Stimulated activated CD4-positive, alpha-beta T cell treated with anti-CD3 and anti-CD28 coated beads, Interleukin-2, amount 100 ng/mL, for 4 hours (primary cell): ENCODE data around the gene FHIT.

Experiments
- DNase-seq: peaks from one replicate; pipeline ENCODE4 v3.0.0-alpha.2; 2020; ENCODE audit warnings: low read depth

The FHIT gene

GRCh38 chr3:60096403-60096802, 1154.8 kb downstream of the FHIT start:
- DNase-seq = no peak

GRCh38 chr3:60095930-60096329, 1155.3 kb downstream of the FHIT start:
- DNase-seq = no peak

DNA sequence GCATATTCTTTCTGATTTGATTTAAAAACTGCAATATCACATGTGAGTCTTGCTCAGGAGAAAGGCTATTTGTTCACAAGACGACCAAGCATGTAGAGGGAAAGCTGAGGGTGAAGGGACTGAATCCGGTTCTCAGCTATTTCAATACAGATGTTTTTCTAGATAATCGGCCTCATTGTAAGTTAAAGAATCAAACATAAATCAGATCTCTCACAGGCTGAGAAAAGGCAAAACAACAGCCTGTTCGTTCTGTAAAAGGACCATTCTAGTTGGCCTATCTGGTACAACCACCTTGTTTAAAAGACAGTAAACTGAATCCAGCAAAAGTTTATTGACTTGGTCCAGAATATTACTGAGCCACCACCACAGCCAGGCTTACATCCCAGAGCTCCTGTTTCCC, 1155.7 kb downstream of the FHIT start:
- no peak for DNase-seq

- DNase-seq = no peak
Observed at GRCh38 chr3:60094392-60094947, 1156.8 kb downstream of the FHIT start.

- DNase-seq = no peak
Observed at GRCh38 chr3:60090548-60090947, 1160.7 kb downstream of the FHIT start.

DNA sequence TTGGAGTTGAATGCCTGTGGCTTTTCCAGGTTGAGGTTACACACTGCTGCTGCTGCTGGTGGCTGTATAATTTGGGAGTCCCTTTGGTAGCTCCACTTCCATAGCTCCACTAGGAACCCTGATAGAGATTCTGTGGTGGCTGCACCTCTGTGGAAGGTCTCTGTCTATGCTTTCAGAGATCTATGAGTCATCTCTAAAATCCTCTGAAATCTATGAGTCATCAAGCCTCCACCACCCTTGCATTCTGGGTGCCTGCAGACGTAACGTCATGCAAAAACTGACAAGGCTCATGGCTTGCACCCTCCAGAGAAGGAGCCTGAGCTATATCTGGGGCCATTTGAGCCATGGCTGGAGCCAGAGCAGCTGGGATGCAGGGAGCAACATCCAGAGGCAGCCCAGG, 1164.4 kb downstream of the FHIT start:
- DNase-seq = peak; percentile 47

DNA sequence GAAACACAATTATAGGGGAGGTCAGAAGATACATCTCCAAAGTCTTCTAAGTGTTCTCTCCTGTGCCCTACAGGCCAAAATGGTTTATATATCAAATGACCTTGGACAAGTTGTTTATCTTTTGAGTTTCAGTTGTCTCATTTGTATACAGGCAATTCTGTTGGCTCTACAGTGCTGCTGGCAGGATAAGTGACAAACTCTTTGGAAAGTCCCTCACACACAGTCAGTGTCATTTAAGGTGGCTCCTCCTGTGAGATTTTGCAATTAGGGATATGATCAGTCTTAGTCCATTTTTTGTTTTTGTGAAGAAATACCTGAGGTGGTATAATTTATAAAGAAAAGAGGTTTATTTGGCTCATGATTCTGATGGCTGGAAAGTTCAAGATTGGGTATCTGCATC, 1165.6 kb downstream of the FHIT start:
- DNase-seq = no peak

GRCh38 chr3:60081381-60082095, 1169.7 kb downstream of the FHIT start:
- no peak for DNase-seq

DNA sequence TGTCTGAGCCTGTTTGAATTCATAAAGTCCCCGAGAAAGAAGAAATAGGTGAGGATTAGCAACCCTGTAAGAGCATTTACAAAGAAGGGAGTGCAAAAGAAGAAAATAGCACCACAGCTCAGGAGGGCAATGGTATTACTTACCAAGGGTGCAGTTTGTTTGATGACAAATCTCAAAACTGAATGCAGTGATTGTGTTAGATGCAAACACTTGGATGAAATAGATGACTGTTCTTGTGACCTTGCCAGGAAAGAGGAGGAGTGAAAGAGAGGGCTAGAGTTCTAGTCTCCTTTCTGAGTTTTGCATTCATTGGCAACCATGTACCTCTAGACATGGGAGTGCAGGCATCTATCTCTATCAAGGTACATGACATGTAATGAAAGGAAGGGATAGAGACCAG, 1170.6 kb downstream of the FHIT start:
- no peak for DNase-seq

DNA sequence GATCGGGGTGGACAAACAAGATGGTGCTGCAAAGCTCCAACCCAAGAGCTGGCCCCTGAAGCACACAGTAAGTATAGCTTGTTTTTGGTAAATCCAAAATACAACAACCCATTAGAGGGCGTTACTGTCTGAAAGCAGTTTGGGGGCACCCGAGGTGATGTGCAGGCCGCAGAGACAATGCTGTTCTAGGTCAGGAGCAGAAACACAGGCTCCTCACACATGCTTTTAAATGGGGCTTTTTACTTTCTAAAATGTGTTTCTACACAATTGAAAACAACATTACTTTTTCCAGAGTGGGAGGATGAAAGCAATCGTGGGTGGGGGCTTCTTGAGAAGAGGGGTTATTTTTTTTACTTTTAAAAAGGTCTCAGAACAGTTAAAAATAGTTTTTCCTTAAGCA, 1172.2 kb downstream of the FHIT start:
- DNase-seq = peak; percentile 71

GRCh38 chr3:60076331-60076730, 1174.9 kb downstream of the FHIT start:
- no peak for DNase-seq

- no peak for DNase-seq
Observed at GRCh38 chr3:60073942-60074341, 1177.3 kb downstream of the FHIT start.

DNA sequence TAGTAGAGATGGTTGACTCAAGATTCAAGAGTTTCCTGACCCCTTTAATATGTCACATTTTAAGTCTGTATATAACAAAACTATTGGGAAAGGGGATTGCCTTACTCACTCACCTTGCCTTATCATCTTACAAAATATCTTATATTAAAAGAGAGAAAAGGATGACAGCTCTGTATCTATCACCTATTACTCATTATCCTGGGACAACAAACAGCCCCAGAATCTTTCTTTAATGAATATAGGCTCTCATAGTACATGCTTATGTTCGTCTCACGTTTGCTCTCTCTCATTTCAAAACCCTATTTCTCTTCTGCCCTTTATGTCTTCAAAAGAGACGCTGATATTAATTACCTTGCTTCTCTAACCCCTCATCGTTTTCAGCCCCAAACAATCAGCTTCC, 1178.0 kb downstream of the FHIT start:
- DNase-seq = no peak

- no peak for DNase-seq
Observed at GRCh38 chr3:60070366-60070765, 1180.9 kb downstream of the FHIT start.

DNA sequence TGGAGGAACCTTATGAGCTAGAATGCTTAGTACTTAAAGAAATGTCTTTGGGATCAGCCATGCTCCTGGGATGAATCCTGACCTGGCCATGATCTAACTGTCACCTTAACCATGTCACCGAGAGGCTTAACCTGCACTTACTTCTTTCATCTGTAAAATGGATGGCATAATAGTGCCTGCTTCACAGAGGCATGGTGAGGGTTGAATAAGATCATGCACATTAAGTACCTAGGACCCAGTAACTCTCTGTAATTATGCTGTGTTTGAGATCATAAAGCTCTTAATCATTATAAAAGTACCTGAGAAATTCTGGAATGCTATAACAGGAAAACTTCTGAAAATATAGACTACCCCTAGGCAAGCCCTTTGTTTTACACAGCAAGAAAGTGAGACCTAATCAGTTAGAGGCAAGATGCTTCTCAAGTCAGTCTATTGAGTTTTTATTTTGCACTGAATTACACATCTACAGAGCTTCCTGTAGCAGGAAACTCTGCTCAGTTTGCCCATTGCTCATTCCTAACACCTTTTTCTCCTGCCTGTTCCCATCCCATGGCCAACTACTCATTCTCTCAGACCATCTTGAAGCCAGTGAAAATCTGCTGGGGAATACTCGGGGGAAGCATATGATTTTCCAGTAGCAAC, 1185.9 kb downstream of the FHIT start:
- DNase-seq = no peak

- no peak for DNase-seq
Observed at GRCh38 chr3:60064210-60065178, 1186.8 kb downstream of the FHIT start.

- DNase-seq = no peak
Observed at GRCh38 chr3:60056404-60056803, 1194.8 kb downstream of the FHIT start.

DNA sequence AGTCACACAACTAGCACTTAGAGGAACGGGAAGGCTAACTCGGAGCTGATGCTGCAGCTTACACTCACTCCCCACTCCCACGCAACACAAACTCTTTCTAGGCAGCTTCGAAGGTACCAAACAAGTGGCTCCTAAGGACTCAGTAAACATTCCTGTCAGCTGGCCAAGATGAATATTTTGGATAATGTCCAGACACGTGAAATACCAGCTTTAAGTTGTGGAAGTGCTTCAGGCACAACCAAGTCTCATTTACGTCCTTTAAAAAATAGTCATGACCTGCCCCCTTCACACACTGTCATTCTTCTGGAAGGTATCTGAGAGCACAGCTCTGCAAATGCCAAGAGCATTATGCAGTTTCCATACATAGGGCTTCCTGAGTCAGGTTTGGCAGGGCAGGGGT, 1195.5 kb downstream of the FHIT start:
- DNase-seq = no peak

DNA sequence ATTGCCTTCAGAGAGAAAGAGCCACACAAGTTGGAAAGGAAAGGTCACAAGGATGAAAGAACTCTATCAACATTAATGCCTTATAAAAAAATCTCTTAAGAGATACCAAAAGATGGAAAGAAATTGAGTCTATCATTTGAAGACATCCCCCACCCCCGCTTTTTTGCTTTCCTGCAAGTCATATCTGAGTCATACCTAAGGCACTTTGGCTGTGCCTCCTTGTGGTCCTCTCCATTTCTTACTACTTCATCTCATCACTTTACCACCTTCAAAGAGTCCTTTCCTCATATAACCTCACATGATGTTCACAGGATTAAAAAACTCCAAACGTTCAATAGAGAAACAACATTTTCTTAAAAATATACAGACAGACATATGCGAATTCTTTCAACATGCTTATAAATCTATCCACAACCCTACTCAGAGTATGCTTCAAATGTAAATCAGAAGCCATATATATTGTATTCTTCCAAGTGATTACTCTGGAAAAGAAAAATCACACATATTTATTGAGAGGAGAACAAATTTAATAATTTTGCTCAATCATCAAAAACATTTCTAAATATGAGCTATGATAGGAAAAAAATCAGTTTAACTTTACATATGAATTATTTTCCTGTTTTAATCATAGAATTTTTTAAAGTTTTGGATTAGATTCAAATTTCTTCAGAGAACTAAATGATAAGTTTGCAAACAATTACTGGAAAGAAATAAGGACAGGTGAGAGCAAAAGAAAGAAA, 1197.6 kb downstream of the FHIT start:
- DNase-seq = peak; percentile 72

DNA sequence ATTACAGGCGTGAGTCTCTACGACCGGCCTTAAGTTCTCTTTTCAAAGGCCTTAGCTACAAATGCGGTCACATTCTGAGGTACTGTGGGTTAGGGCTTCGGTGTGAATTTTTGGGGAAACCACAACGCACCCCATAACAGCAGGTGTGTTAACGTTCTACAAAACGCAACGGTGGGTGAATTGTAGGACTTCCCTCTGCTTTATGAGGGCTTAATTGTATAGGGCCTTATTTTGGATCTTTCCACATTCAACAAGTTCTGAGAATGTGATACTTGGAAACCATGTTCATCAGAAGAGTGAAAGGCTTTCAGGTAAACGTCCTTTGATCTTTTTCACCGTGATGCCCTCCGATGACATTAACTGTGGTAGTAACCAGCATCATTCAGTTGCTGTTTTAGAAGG, 1202.8 kb downstream of the FHIT start:
- peak; percentile 31 for DNase-seq

DNA sequence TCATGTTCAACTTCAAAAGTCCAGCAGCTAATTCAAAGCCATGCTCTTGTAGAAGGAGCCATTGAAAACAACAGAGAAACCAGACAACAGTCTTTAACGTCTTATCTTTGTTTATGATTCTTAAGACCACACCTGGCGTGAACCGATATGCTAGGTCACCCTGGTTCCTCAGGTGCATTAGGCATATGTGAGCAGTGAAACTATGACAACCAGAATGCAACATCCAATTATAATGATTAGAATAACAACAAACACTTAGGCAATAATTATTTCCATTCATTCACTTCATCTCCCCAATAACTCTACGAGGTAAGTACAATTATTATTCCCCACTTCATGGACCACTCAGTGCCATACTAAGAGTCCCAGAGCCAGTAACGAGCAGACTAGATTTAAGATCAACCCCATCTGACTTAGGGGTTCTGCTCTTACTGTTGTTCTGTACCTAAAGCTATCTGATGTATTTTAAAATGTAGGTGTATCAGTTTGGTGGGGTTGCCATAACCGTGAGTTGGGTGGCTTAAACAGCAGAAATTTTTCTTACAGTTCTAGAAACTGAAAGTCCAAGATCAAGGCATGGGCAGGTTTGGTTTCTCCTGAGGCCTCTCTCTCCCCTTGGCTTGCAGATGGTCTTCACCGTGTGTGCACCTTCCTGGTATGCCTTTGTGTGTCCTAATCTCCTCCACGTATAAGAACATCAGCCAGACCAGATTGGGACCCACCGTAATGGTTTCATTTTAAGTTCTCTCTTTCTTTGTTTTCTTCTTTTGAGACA, 1203.6 kb downstream of the FHIT start:
- DNase-seq = no peak
